OCI-LY1 (cell line): Measurements from ENCODE around the gene TGFB1.

Experiments
- EZH2 ChIP-seq: fragments of 200-600 bp; sonication (generic), shearing (Covaris generic); IDR thresholded peaks from 2 replicates; pipeline ENCODE4 v1.8.0; 2017; ENCODE audit warnings: borderline replicate concordance, mixed run types, mild to moderate bottlenecking, antibody characterized with exemption, low read length, moderate library complexity, mixed read lengths
- TF ChIP-seq, protein P1 (sequence below): fragments of 200-600 bp; sonication (generic), shearing (Covaris generic); IDR thresholded peaks from 2 replicates; pipeline ENCODE4 v1.5.1; 2017; ENCODE audit warnings: mild to moderate bottlenecking, antibody characterized with exemption, low read length, moderate library complexity, mixed read lengths

DNA sequence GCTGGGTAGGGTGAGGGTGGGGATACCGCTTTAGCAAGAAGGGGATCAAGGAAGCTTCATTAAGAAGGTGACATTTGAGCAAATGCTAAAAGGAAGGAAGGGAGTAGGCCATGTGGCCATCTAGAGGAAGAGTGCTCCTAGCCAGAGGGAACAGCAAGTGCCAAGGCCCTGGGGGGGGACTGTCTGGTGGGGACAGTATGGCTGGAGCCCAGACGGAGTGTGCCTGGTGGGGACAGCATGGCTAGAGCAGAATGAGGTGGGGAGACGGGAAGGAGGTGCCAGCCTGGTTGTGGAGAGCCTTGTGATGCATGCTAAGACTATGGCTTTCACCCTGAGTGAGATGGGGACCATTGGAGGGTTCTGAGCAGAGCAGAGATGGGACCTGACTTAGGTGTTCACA is 2.1 kb upstream of the TGFB1 start:
- TF ChIP-seq, protein P1, sequence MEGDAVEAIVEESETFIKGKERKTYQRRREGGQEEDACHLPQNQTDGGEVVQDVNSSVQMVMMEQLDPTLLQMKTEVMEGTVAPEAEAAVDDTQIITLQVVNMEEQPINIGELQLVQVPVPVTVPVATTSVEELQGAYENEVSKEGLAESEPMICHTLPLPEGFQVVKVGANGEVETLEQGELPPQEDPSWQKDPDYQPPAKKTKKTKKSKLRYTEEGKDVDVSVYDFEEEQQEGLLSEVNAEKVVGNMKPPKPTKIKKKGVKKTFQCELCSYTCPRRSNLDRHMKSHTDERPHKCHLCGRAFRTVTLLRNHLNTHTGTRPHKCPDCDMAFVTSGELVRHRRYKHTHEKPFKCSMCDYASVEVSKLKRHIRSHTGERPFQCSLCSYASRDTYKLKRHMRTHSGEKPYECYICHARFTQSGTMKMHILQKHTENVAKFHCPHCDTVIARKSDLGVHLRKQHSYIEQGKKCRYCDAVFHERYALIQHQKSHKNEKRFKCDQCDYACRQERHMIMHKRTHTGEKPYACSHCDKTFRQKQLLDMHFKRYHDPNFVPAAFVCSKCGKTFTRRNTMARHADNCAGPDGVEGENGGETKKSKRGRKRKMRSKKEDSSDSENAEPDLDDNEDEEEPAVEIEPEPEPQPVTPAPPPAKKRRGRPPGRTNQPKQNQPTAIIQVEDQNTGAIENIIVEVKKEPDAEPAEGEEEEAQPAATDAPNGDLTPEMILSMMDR = no peak
- TF ChIP-seq EZH2 = no peak
